ENCODE data around the gene LSAMP.

GRCh38 chr3:116285781-116286421 is 159.4 kb downstream of the LSAMP start:
- TF ChIP-seq CTCF (conservative IDR thresholded peaks at IDR 0.05; ENCODE audit: low read depth, low read length) (no peak), EZH2 (IDR thresholded peaks at IDR 0.05; ENCODE audit: low read length, unreplicated experiment) (no peak)

Measured in PC-3 (cell line).